Activated CD4-positive, alpha-beta memory T cell treated with anti-CD3 and anti-CD28 coated beads, Interleukin-2, amount 10 ng/mL, durations not matched to agents 7 days and 5 days (primary cell): ENCODE results near the gene DEPDC5. TPM values are rescaled to one million over a fixed set of nuclear protein-coding genes. Genes with fewer than 3 reads are reported as not detected.
"Not testable (repeated sequence)": the region's sequence is repeated elsewhere in the genome, so short reads cannot be mapped to it uniquely, and the experiment has no call there.

Experiments
- CTCF ChIA-PET: fragments of 350-600 bp; sonication (Branson Sonifier 250); formaldehyde crosslinking; loops from one replicate; lab custom pipeline; 2021; ENCODE audit warnings: antibody characterized with exemption, inconsistent platforms; lab: Charles Lee
- POLR2A ChIA-PET: fragments of 350-600 bp; sonication (Branson Sonifier 250); formaldehyde crosslinking; loops from one replicate; lab custom pipeline; 2021; ENCODE audit warnings: antibody characterized with exemption; lab: Charles Lee
- DNase-seq: peaks from one replicate; pipeline ENCODE4 v3.0.0-alpha.2; 2020
- H3K27ac Mint-ChIP-seq: one replicate; pipeline ENCODE4 v1.8.0; 2021; ENCODE audit warnings: mild to moderate bottlenecking, mixed read lengths
- H3K27me3 Mint-ChIP-seq: one replicate; pipeline ENCODE4 v1.8.0; 2021; ENCODE audit warnings: mixed read lengths
- H3K36me3 Mint-ChIP-seq: one replicate; pipeline ENCODE4 v1.8.0; 2021; ENCODE audit warnings: low read depth, mixed read lengths
- H3K4me1 Mint-ChIP-seq: one replicate; pipeline ENCODE4 v1.8.0; 2021; ENCODE audit warnings: mixed read lengths
- H3K4me3 Mint-ChIP-seq: one replicate; pipeline ENCODE4 v1.8.0; 2021; ENCODE audit warnings: mild to moderate bottlenecking, mixed read lengths
- H3K9me3 Mint-ChIP-seq: one replicate; pipeline ENCODE4 v1.8.0; 2021; ENCODE audit warnings: mixed read lengths
- total RNA-seq, 2 experiments: library from RNA; stranded (reverse); gene quantifications; one replicate each; pipeline ENCODE4 v1.2.3, GENCODE V29; 2021

Gene DEPDC5
- total RNA-seq: 10 to 100 TPM; 32.8 to 33.7 TPM

- Mint-ChIP-seq H3K4me1 (peaks cover 50% of the 10 kb centered on the region), H3K36me3 (peaks cover 11% of the 10 kb centered on the region), H3K9me3 (no peaks in the 10 kb centered on the region), H3K4me3 (peak within 1 kb of the TSS; percentile 92), H3K27me3 (no peaks in the 10 kb centered on the region), H3K27ac (peak within 1 kb of the TSS; percentile 97)
- POLR2A ChIA-PET: interaction anchor here (0.8 to 2.7 kb wide), 15 partner anchors 8 to 409 kb away, joined by 3 to 30 read pairs (median 5); partner anchors contain the start of genes PATZ1, PISD and YWHAH
- CTCF ChIA-PET: interaction anchor here (0.7 to 2.0 kb wide), 5 partner anchors 15 to 233 kb away, joined by 3 to 8 read pairs (median 6); partner anchors contain the start of gene PISD
- peak; percentile 97 for DNase-seq
Observed at GRCh38 chr22:31753634-31754501, at the start of gene DEPDC5. Gene DEPDC5 (plus strand): TSS chr22:31754019. CDS start chr22:31754922, 903 bp downstream.

- H3K4me3 Mint-ChIP-seq: no peak overlapping the region
- no peak overlapping the region for H3K27ac Mint-ChIP-seq
- DNase-seq: no peak
- ChIA-PET CTCF (interaction anchor here (0.6 kb wide), 1 partner anchor 54 kb away, joined by 3 read pairs; no protein-coding TSS in a partner anchor), POLR2A (no interaction called here)
- H3K4me1 Mint-ChIP-seq: no peaks in the 10 kb centered on the region
- H3K27me3 Mint-ChIP-seq: no peaks in the 10 kb centered on the region
- H3K9me3 Mint-ChIP-seq: no peaks in the 10 kb centered on the region
- H3K36me3 Mint-ChIP-seq: peaks cover 40% of the 10 kb centered on the region
Observed at GRCh38 chr22:31707519-31707918, 46.3 kb upstream of the DEPDC5 start.

DNA sequence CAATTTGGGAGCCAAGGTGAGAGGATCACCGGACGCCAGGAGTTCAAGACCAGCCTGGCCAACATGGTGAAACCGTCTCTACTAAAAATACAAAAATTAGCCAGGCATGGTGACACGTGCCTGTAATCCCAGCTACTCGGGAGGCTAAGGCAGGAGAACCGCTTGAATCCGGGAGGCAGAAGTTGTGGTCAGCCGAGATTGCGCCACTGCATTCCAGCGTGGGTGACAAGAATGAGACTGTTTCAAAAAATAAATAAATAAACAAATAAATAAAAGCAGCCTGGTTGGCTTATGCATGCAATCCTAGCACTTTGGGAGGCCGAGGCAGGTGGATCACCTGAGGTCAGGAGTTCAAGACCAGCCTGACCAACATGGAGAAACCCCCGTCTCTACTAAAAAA lies 42.6 kb upstream of the DEPDC5 start:
- POLR2A ChIA-PET, CTCF ChIA-PET, DNase-seq, H3K9me3 Mint-ChIP-seq, H3K4me3 Mint-ChIP-seq, H3K27ac Mint-ChIP-seq, H3K27me3 Mint-ChIP-seq, H3K4me1 Mint-ChIP-seq: not testable (repeated sequence)
- peaks cover 49% of the 10 kb centered on the region for H3K36me3 Mint-ChIP-seq

DNA sequence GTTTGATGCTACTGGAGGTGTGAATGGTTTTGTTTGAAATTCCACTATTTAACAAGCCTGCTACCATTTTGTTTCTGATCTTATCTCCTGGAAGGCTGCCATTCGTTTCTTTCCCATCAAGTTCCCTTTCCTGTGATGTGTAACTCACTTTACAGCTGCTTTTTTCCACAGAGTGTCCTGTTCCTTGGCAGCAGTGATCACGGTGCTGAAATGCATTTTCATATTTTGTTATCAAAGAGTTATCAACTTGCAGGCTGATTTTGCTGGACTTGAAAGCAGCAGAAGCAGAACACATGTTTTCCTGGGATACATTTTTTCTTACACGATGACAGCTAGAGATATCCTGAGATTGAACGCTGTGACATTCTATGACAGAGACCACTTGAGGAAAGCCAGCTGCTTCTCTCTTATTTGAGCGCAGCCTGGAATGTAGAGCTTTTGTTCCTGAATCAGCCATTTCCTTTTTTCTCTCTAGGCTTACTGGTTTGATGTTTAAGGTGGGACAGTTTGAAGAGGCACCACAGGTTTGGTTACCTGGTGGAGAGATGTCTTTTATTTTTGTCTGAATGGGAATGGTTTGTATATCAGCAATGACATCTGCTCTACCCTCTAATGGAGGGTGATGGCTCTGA lies 38.6 kb upstream of the DEPDC5 start:
- DNase-seq: no peak
- ChIA-PET POLR2A (no interaction called here), CTCF (no interaction called here)
- no peaks in the 10 kb centered on the region for H3K9me3 Mint-ChIP-seq
- H3K27ac Mint-ChIP-seq: no peak overlapping the region
- H3K27me3 Mint-ChIP-seq: no peaks in the 10 kb centered on the region
- H3K4me3 Mint-ChIP-seq: no peak overlapping the region
- H3K4me1 Mint-ChIP-seq: no peaks in the 10 kb centered on the region
- peaks cover 61% of the 10 kb centered on the region for H3K36me3 Mint-ChIP-seq

- no peak overlapping the region for H3K27ac Mint-ChIP-seq
- no peaks in the 10 kb centered on the region for H3K4me1 Mint-ChIP-seq
- H3K36me3 Mint-ChIP-seq: peaks cover 56% of the 10 kb centered on the region
- no peak overlapping the region for H3K4me3 Mint-ChIP-seq
- H3K27me3 Mint-ChIP-seq: no peaks in the 10 kb centered on the region
- no peaks in the 10 kb centered on the region for H3K9me3 Mint-ChIP-seq
- DNase-seq: no peak
- ChIA-PET CTCF (no interaction called here), POLR2A (no interaction called here)
Observed at GRCh38 chr22:31719850-31720471, 33.9 kb upstream of the DEPDC5 start.

GRCh38 chr22:31723723-31724122 lies 30.1 kb upstream of the DEPDC5 start:
- no peak for DNase-seq
- Mint-ChIP-seq H3K4me3 (no peak overlapping the region), H3K36me3 (peaks cover 40% of the 10 kb centered on the region), H3K4me1 (no peaks in the 10 kb centered on the region), H3K27me3 (no peaks in the 10 kb centered on the region), H3K9me3 (no peaks in the 10 kb centered on the region), H3K27ac (peak overlapping the region; percentile 31)
- ChIA-PET POLR2A (no interaction called here), CTCF (no interaction called here)

GRCh38 chr22:31726692-31727091 lies 27.1 kb upstream of the DEPDC5 start:
- no peaks in the 10 kb centered on the region for H3K27me3 Mint-ChIP-seq
- ChIA-PET CTCF (no interaction called here), POLR2A (interaction anchor here (0.9 kb wide), 1 partner anchor 22 kb away, joined by 3 read pairs; no protein-coding TSS in a partner anchor)
- H3K36me3 Mint-ChIP-seq: peaks cover 28% of the 10 kb centered on the region
- no peaks in the 10 kb centered on the region for H3K9me3 Mint-ChIP-seq
- H3K27ac Mint-ChIP-seq: no peak overlapping the region
- no peak overlapping the region for H3K4me3 Mint-ChIP-seq
- DNase-seq: no peak
- H3K4me1 Mint-ChIP-seq: no peaks in the 10 kb centered on the region

GRCh38 chr22:31728857-31729256 lies 25.0 kb upstream of the DEPDC5 start:
- Mint-ChIP-seq H3K4me1 (peaks cover 4% of the 10 kb centered on the region), H3K4me3 (no peak overlapping the region), H3K27ac (no peak overlapping the region), H3K9me3 (no peaks in the 10 kb centered on the region), H3K36me3 (peaks cover 24% of the 10 kb centered on the region), H3K27me3 (no peaks in the 10 kb centered on the region)
- ChIA-PET POLR2A (no interaction called here), CTCF (no interaction called here)
- DNase-seq: no peak

- H3K36me3 Mint-ChIP-seq: peaks cover 26% of the 10 kb centered on the region
- DNase-seq: no peak
- peaks cover 11% of the 10 kb centered on the region for H3K4me1 Mint-ChIP-seq
- no peaks in the 10 kb centered on the region for H3K9me3 Mint-ChIP-seq
- ChIA-PET POLR2A (no interaction called here), CTCF (interaction anchor here (1.2 kb wide), 1 partner anchor 9 kb away, joined by 3 read pairs; no protein-coding TSS in a partner anchor)
- H3K27ac Mint-ChIP-seq: no peak overlapping the region
- H3K4me3 Mint-ChIP-seq: no peak overlapping the region
- H3K27me3 Mint-ChIP-seq: no peaks in the 10 kb centered on the region
Observed at GRCh38 chr22:31730344-31730711, 23.5 kb upstream of the DEPDC5 start.

DNA sequence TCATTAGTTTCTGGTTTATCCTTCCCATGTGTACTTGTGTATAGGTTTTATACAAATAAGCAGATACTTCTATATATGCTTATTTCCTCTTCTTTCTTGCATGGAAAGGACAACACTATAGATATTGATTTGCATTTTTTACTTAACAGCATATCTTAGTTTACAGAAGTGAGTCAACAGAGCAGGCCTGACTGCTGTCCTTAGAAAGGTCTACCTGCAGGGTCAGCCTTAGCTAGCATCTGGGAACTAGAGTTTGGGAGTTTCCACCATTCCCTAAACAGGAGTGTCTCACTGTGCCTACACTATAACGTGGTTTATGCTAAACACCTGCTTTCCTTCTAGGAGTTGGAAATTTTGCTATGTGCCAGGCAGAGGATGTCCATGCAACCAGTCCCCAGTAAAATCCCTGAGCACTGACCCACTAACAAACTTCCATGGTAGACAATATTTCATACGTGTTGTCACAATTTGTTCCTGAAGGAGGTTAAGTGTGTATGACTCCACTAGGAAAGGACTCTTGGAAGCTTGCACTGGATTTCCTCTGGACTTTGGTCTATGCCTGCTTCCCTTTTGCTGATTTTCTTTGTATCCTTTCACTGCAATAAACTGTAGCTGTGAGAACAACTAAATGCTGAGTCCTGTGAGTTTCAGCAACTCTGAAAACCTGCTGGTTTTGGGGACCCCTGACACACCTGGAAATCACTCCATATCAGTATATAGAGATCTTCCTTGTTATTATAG lies 21.6 kb upstream of the DEPDC5 start:
- Mint-ChIP-seq H3K4me3 (no peak overlapping the region), H3K27me3 (no peaks in the 10 kb centered on the region), H3K27ac (no peak overlapping the region), H3K36me3 (peaks cover 31% of the 10 kb centered on the region), H3K9me3 (no peaks in the 10 kb centered on the region), H3K4me1 (peaks cover 13% of the 10 kb centered on the region)
- POLR2A ChIA-PET: no interaction called here
- CTCF ChIA-PET: interaction anchor here (0.5 kb wide), 1 partner anchor 104 kb away, joined by 3 read pairs; no protein-coding TSS in a partner anchor
- no peak for DNase-seq

GRCh38 chr22:31733580-31734079 lies 20.2 kb upstream of the DEPDC5 start:
- POLR2A ChIA-PET: interaction anchor here (0.7 kb wide), 1 partner anchor 1377 kb away, joined by 3 read pairs; no protein-coding TSS in a partner anchor
- Mint-ChIP-seq H3K27me3 (no peaks in the 10 kb centered on the region), H3K36me3 (peaks cover 35% of the 10 kb centered on the region), H3K4me3 (no peak overlapping the region), H3K4me1 (peaks cover 25% of the 10 kb centered on the region), H3K9me3 (no peaks in the 10 kb centered on the region), H3K27ac (peak overlapping the region; percentile 6)
- CTCF ChIA-PET: no interaction called here
- DNase-seq: no peak

DNA sequence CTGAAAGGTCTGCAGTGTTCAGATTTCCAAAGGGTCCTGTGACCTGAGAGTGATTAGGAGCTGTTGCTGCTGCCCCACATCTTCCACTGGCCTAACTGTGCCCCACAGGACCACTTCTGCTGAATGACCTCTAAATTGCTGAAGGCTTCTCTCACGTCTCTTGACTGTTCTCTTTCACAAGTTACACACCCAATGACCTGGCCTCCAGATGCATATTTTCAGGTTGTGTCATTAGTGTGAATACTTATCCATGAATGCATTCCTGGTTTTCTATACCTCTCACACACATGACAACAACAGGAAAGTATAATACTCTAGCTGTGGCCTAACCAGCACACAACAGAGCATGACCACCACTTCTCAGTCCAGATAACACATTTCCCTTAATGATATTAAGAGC lies 19.3 kb upstream of the DEPDC5 start:
- H3K27me3 Mint-ChIP-seq: no peaks in the 10 kb centered on the region
- H3K9me3 Mint-ChIP-seq: no peaks in the 10 kb centered on the region
- no peak overlapping the region for H3K27ac Mint-ChIP-seq
- POLR2A ChIA-PET: no interaction called here
- H3K4me1 Mint-ChIP-seq: peaks cover 31% of the 10 kb centered on the region
- no peak overlapping the region for H3K4me3 Mint-ChIP-seq
- H3K36me3 Mint-ChIP-seq: peaks cover 42% of the 10 kb centered on the region
- no peak for DNase-seq
- CTCF ChIA-PET: no interaction called here
